Measurements from ENCODE around the gene AFTPH. TPM values are rescaled to one million over a fixed set of nuclear protein-coding genes. Genes with fewer than 3 reads are reported as not detected.

Gene AFTPH
- polyA plus RNA-seq, 1 experiment: 10.9 TPM

DNA sequence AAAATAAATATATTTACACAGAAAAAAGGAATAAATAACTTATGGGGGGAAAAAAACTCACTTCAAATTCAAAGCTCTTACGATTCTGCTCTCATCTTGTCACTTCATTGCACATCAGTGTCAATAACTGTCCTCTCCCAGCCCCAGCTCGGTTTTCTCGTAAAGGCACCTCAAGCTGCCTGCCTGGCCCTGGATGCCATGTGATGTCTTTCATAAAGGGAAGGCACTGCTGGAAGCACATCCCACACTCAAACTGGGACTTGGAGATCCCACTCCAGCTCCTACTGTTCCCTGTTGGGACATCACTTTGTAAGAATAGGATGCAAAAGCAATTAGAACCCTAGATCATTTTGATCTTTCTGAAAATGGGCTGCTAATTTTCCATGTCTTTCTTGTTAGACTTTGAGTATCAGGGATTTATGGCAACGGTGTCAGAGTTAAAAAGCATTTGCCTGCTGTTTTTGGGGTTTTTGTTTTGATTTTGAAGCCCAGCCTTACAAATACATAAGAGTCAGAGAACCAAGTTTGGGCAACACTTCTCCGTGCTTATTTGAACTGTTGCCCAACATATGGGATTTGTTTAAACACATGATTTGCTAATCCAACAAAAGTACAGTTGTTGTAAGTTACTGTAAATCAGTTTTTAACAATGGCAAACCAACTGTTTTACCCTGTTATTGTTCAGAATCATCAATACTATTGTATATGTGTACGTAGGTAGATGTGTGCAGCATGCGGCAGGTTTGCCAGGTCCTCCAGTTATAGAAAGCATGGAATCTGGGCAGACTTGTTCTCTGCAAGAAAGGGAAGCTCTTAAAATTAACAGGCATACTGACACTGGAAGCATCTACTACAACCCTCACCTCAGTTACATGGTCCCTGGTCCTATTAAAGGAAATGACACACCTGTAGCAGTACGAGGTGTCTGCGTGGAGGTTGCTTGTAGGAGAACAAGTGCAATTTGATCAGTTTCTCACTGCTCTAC, 109.0 kb downstream of the AFTPH start:
- Histone ChIP-seq H3K27me3 (ENCODE audit: control insufficient read depth, insufficient read depth, low read length) (no peaks in the 10 kb centered on the region), H3K36me3 (ENCODE audit: control insufficient read depth, insufficient read depth, low read length) (peaks cover 14% of the 10 kb centered on the region), H3K4me3 (ENCODE audit: low read depth, low read length) (no peak overlapping the region)
- TF ChIP-seq, protein P1, sequence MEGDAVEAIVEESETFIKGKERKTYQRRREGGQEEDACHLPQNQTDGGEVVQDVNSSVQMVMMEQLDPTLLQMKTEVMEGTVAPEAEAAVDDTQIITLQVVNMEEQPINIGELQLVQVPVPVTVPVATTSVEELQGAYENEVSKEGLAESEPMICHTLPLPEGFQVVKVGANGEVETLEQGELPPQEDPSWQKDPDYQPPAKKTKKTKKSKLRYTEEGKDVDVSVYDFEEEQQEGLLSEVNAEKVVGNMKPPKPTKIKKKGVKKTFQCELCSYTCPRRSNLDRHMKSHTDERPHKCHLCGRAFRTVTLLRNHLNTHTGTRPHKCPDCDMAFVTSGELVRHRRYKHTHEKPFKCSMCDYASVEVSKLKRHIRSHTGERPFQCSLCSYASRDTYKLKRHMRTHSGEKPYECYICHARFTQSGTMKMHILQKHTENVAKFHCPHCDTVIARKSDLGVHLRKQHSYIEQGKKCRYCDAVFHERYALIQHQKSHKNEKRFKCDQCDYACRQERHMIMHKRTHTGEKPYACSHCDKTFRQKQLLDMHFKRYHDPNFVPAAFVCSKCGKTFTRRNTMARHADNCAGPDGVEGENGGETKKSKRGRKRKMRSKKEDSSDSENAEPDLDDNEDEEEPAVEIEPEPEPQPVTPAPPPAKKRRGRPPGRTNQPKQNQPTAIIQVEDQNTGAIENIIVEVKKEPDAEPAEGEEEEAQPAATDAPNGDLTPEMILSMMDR (IDR thresholded peaks at IDR 0.05; ENCODE audit: insufficient read depth, low read depth, low read length): no peak
- ChIA-PET CTCF (interaction anchor here (0.6 to 1.6 kb wide), 5 partner anchors 11 to 42 kb away, joined by 3 to 5 read pairs (median 4); no protein-coding TSS in a partner anchor), POLR2A (interaction anchor here (0.6 kb wide), 1 partner anchor 39 kb away, joined by 10 read pairs; no protein-coding TSS in a partner anchor)
- peak; percentile 28 for DNase-seq (ENCODE audit: low read depth)

DNA sequence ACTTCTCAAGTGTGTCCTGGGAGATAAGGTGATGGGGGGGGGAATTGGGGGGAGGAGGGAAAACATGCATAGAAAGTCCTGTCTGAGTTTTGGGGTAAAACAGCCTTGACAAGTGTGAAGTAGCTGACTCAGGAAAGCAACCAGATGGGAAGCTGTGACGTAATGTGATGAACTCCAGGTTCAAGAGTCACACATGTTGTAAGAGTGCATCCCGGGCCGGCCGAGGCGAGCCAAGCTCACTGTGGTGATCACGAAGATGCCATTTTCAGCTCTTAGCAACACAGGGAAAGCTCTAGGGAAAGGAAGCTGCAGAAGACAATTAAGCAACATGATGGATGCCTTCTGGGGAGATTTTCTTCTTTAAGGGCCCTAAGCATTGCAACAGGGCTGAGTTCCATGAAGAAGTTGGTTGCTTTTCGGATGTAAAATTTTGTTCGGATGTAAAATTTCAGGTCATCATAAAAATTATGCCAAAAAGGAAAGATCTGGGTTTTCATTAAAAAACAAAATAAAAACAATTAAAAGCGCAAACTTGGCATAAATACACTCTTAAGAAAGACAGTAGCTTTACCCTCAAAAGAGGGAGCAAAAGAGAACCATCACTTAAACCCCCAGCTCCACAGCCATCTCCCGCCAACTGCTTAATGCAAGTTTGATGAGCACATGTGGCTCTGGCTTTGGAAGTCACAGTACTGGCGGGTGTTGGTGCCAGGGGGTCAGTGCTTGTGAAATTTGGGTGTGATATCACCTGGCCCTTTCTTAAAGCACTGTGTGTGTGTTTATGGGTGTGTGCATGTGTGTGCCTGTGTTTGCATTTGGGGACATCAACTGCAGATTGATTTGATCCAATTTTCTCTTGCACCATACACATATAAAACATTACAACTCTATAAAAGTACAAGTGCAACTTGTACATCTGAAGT, 110.5 kb downstream of the AFTPH start:
- Histone ChIP-seq H3K4me3 (ENCODE audit: low read depth, low read length) (no peak overlapping the region), H3K27me3 (ENCODE audit: control insufficient read depth, insufficient read depth, low read length) (no peaks in the 10 kb centered on the region), H3K36me3 (ENCODE audit: control insufficient read depth, insufficient read depth, low read length) (peaks cover 12% of the 10 kb centered on the region)
- CTCF ChIA-PET: interaction anchor here (0.9 to 1.6 kb wide), 5 partner anchors 12 to 48 kb away, joined by 3 to 7 read pairs (median 4); partner anchors contain the start of gene SERTAD2
- TF ChIP-seq, protein P1 (IDR thresholded peaks at IDR 0.05; ENCODE audit: insufficient read depth, low read depth, low read length): no peak
- POLR2A ChIA-PET: no interaction called here
- DNase-seq (ENCODE audit: low read depth): no peak

- ChIA-PET CTCF (interaction anchor here (1.1 kb wide), 1 partner anchor 10 kb away, joined by 4 read pairs; no protein-coding TSS in a partner anchor), POLR2A (no interaction called here)
- no peaks in the 10 kb centered on the region for H3K27me3 ChIP-seq (ENCODE audit: control insufficient read depth, insufficient read depth, low read length)
- H3K36me3 ChIP-seq (ENCODE audit: control insufficient read depth, insufficient read depth, low read length): peaks cover 12% of the 10 kb centered on the region
- TF ChIP-seq, protein P1 (IDR thresholded peaks at IDR 0.05; ENCODE audit: insufficient read depth, low read depth, low read length): no peak
- DNase-seq (ENCODE audit: low read depth): no peak
- H3K4me3 ChIP-seq (ENCODE audit: low read depth, low read length): no peak overlapping the region
Observed at GRCh38 chr2:64635976-64636911, 112.1 kb downstream of the AFTPH start.

DNA sequence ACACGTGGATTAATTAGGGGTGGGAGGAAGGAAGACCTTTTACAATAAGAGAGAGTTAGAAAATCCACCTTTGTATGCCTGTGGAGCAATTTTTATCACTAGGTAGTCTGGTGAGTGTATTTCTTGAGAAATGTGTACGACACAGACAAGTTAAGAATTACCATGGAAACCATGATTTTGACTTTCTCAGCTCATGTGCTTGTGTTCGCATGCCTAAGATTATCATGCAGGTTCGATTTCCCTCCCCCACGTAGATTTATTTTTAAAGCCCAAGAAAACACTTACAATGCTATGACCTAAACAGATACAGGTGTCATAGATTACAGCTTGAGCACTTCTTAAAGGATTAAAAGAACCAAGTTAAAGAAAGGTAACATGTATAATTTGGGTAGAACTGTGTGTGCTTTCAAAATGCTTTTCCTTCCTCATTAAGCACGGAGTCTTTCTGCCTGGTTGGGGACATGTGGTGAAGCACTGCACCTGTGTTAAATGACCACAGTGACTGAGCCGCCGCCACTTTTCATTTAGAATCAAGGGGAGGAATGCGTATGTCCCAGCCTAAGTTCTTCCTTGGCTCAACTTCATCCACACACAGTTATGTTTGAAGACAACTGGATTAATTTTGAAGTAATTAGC, 113.0 kb downstream of the AFTPH start:
- TF ChIP-seq, protein P1 (IDR thresholded peaks at IDR 0.05; ENCODE audit: insufficient read depth, low read depth, low read length): no peak
- Histone ChIP-seq H3K27me3 (ENCODE audit: control insufficient read depth, insufficient read depth, low read length) (no peaks in the 10 kb centered on the region), H3K4me3 (ENCODE audit: low read depth, low read length) (no peak overlapping the region), H3K36me3 (ENCODE audit: control insufficient read depth, insufficient read depth, low read length) (peaks cover 11% of the 10 kb centered on the region)
- POLR2A ChIA-PET: interaction anchor here (0.7 kb wide), 1 partner anchor 15 kb away, joined by 4 read pairs; no protein-coding TSS in a partner anchor
- CTCF ChIA-PET: interaction anchor here (0.6 to 1.1 kb wide), 3 partner anchors 9 to 232 kb away, joined by 3 to 4 read pairs (median 3); no protein-coding TSS in a partner anchor
- no peak for DNase-seq (ENCODE audit: low read depth)

All from BJ (cell line).